Gastrocnemius medialis (tissue), 4 donors: Measurements from ENCODE around the gene LAMP1. TPM values are rescaled to one million over a fixed set of nuclear protein-coding genes. Genes with fewer than 3 reads are reported as not detected.

Experiments
- ATAC-seq, 2 donors: fragments of 150-250 bp; one replicate each; pipeline ENCODE4 v1.9.1; 2016
- DNase-seq, 2 donors: peaks; one replicate each; pipeline ENCODE4 v3.0.0-alpha.2; 2019
- H3K27ac ChIP-seq, 4 donors: fragments of 200-600 bp; sonication (generic); 1 replicate in 1 of 4; 2 replicates in 3 of 4; pipeline ENCODE4 v1.5.1; 2016 to 2018; ENCODE audit warnings: mild to moderate bottlenecking in 2 of 4, moderate library complexity in 1 of 4
- H3K27me3 ChIP-seq, 3 donors: fragments of 200-600 bp; sonication (generic) in 2 of 3; 1 replicate in 1 of 3; 2 replicates in 2 of 3; pipeline versions ENCODE4 v1.5.1 to v1.6.0; 2016 to 2019; ENCODE audit warnings: mild to moderate bottlenecking in 1 of 3, moderate library complexity in 1 of 3
- H3K36me3 ChIP-seq, 2 donors: fragments of 200-600 bp; sonication (generic) in 1 of 2; one replicate each; pipeline ENCODE4 v1.5.1; 2017 to 2018
- H3K4me1 ChIP-seq, 2 donors: fragments of 200-600 bp; sonication (generic) in 1 of 2; one replicate each; pipeline ENCODE4 v1.5.1; 2016 to 2017; ENCODE audit warnings: mild to moderate bottlenecking in 2 of 2
- H3K4me3 ChIP-seq, 4 donors: fragments of 200-600 bp; sonication (generic) in 3 of 4; 1 replicate in 1 of 4; 2 replicates in 3 of 4; pipeline ENCODE4 v1.5.1; 2016 to 2019; ENCODE audit warnings: mild to moderate bottlenecking in 2 of 4
- H3K9me3 ChIP-seq, 3 donors: fragments of 200-600 bp; sonication (generic) in 2 of 3; 1 replicate in 1 of 3; 2 replicates in 2 of 3; pipeline ENCODE4 v1.5.1; 2016 to 2019
- CTCF ChIP-seq, 5 experiments: fragments of 450-650 bp in 3 of 5; fragments of 200-600 bp in 2 of 5; sonication (generic) in 2 of 5; IDR thresholded peaks in 4 of 5; conservative IDR thresholded peaks in 1 of 5; 1 replicate in 4 of 5; 2 replicates in 1 of 5; pipeline ENCODE4 v1.5.1; 2016 to 2019; ENCODE audit warnings: antibody characterized with exemption in 5 of 5, mild to moderate bottlenecking in 3 of 5, moderate library complexity in 3 of 5
- POLR2A ChIP-seq, 2 donors: fragments of 450-650 bp; IDR thresholded peaks; one replicate each; pipeline ENCODE4 v1.6.1; 2017; ENCODE audit warnings: antibody characterized with exemption in 2 of 2, mild to moderate bottlenecking in 2 of 2, moderate library complexity in 2 of 2
- in situ Hi-C, 4 donors: fragments of 200-750 bp; cut with MboI; loops; one replicate each; pipeline versions ENCODE4 v1.15.0 to v1.8.0; 2017; ENCODE audit warnings: low sequenced_read_pairs in 4 of 4
- intact Hi-C: fragments of 100-400 bp; cut with DNase I; formaldehyde crosslinking; loops from one replicate; pipeline ENCODE4 v1.15.1; 2023; ENCODE audit warnings: low total_unique reads
- total RNA-seq, 4 donors: library from RNA; depleted of rRNA; stranded (reverse); fragments of >200 nt; gene quantifications; one replicate each; pipeline versions ENCODE4 v1.1.0 to v1.2.3, GENCODE V29; 2016

Gene LAMP1
- total RNA-seq, 4 donors from 2014 or later, result 36.4 to 80.9 (median 66.9) TPM

DNA sequence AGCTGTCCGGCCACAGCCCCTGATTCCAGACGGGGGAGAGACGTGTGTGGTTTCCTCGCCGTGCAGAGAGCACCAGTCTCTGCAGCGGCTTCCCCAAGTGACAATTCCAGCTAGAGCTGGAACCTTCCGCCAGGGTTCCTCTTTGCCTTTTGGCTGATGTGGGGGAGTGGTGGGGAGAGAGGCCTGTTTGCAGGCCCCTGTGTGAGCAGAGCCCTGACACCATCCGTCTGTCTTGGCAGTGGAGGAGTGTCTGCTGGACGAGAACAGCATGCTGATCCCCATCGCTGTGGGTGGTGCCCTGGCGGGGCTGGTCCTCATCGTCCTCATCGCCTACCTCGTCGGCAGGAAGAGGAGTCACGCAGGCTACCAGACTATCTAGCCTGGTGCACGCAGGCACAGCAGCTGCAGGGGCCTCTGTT, 25.0 kb downstream of the LAMP1 start:
- Histone ChIP-seq H3K9me3 (no peaks in the 10 kb centered on the region), H3K27me3 (no peaks in the 10 kb centered on the region), H3K4me1 (peaks cover 0 to 3% of the 10 kb centered on the region in 2 donors), H3K36me3 (peaks cover 0 to 62% of the 10 kb centered on the region in 2 donors), H3K27ac (no peak overlapping the region), H3K4me3 (no peak overlapping the region)
- no peak for DNase-seq
- TF ChIP-seq POLR2A (IDR thresholded peaks at IDR 0.05) (no peak), CTCF (IDR thresholded peaks at IDR 0.05 in 4 of 5, conservative IDR thresholded peaks at IDR 0.05 in 1 of 5) (no peak)
- in situ Hi-C loops (no loop called here), intact Hi-C loops (no loop called here)
- ATAC-seq, result no peak

DNA sequence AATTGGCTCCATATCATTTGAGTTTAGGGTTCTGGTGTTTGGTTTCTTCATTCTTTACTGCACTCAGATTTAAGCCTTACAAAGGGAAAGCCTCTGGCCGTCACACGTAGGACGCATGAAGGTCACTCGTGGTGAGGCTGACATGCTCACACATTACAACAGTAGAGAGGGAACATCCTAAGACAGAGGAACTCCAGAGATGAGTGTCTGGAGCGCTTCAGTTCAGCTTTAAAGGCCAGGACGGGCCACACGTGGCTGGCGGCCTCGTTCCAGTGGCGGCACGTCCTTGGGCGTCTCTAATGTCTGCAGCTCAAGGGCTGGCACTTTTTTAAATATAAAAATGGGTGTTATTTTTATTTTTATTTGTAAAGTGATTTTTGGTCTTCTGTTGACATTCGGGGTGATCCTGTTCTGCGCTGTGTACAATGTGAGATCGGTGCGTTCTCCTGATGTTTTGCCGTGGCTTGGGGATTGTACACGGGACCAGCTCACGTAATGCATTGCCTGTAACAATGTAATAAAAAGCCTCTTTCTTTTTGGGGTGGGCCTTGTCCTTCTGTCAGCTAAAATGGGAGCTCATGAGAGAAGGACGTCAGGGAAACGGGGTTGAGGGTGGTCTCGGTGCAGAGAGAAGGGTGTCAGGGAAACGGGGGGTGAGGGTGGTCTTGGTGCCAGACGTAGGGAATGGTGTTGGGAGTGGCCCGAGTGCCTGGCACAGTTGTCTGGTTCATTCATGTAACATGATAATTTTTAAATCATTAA, 26.0 kb downstream of the LAMP1 start:
- DNase-seq (no peak), ATAC-seq (no peak)
- Histone ChIP-seq H3K4me3 (no peak overlapping the region), H3K27ac (no peak overlapping the region), H3K27me3 (no peaks in the 10 kb centered on the region), H3K4me1 (peaks cover 3 to 11% of the 10 kb centered on the region in 2 donors), H3K9me3 (no peaks in the 10 kb centered on the region), H3K36me3 (peaks cover 0 to 59% of the 10 kb centered on the region in 2 donors)
- in situ Hi-C loops, result no loop called here
- intact Hi-C loops, result no loop called here
- TF ChIP-seq CTCF (IDR thresholded peaks at IDR 0.05 in 4 of 5, conservative IDR thresholded peaks at IDR 0.05 in 1 of 5) (no peak), POLR2A (IDR thresholded peaks at IDR 0.05) (no peak)

GRCh38 chr13:113323869-113324268, 26.8 kb downstream of the LAMP1 start:
- no peaks in the 10 kb centered on the region for H3K27me3 ChIP-seq
- in situ Hi-C loops, result no loop called here
- peaks cover 0 to 51% of the 10 kb centered on the region in 2 donors for H3K36me3 ChIP-seq
- ATAC-seq (no peak), DNase-seq (no peak)
- H3K4me3 ChIP-seq, result no peak overlapping the region
- H3K9me3 ChIP-seq, result no peaks in the 10 kb centered on the region
- no peak for TF ChIP-seq POLR2A (IDR thresholded peaks at IDR 0.05)
- no peak for TF ChIP-seq CTCF (IDR thresholded peaks at IDR 0.05 in 4 of 5, conservative IDR thresholded peaks at IDR 0.05 in 1 of 5)
- intact Hi-C loops, result no loop called here
- H3K27ac ChIP-seq, result no peak overlapping the region
- H3K4me1 ChIP-seq, result peaks cover 10 to 18% of the 10 kb centered on the region in 2 donors

DNA sequence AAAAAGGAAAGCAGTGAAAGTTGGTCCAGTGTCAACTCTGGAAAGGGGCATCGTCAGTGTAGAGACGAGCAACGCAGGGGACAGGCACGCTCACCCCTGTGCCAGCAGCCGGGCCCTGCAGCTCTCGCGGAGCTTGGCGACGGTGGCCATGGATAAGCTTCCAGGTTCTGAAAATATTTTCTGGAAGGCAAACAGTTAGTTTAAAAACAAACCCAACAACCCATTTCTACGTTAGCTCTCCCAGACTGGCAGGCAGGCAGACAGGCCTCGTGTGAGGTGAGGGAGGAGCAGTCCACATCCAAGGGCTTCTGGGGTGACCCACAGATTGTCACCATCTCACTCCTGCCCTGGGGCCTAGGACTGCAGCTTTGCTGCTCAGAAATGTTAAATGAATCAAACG, 27.4 kb downstream of the LAMP1 start:
- in situ Hi-C loops, result no loop called here
- peaks cover 0 to 46% of the 10 kb centered on the region in 2 donors for H3K36me3 ChIP-seq

More for the DNA sequence above, 27.4 kb downstream of the LAMP1 start:
- DNase-seq (no peak), ATAC-seq (no peak)
- Histone ChIP-seq H3K9me3 (no peaks in the 10 kb centered on the region), H3K27me3 (no peaks in the 10 kb centered on the region), H3K4me1 (peaks cover 11 to 18% of the 10 kb centered on the region in 2 donors), H3K27ac (peak overlapping the region in 1 of 4 donors; percentile 41), H3K4me3 (no peak overlapping the region)
- intact Hi-C loops, result no loop called here
- TF ChIP-seq POLR2A (IDR thresholded peaks at IDR 0.05) (no peak), CTCF (IDR thresholded peaks at IDR 0.05 in 4 of 5, conservative IDR thresholded peaks at IDR 0.05 in 1 of 5) (no peak)
